ENCODE measurements around the gene SHC4.
"Not testable (repeated sequence)": the region's sequence is repeated elsewhere in the genome, so short reads cannot be mapped to it uniquely, and the experiment has no call there.

SHC4 gene

DNA sequence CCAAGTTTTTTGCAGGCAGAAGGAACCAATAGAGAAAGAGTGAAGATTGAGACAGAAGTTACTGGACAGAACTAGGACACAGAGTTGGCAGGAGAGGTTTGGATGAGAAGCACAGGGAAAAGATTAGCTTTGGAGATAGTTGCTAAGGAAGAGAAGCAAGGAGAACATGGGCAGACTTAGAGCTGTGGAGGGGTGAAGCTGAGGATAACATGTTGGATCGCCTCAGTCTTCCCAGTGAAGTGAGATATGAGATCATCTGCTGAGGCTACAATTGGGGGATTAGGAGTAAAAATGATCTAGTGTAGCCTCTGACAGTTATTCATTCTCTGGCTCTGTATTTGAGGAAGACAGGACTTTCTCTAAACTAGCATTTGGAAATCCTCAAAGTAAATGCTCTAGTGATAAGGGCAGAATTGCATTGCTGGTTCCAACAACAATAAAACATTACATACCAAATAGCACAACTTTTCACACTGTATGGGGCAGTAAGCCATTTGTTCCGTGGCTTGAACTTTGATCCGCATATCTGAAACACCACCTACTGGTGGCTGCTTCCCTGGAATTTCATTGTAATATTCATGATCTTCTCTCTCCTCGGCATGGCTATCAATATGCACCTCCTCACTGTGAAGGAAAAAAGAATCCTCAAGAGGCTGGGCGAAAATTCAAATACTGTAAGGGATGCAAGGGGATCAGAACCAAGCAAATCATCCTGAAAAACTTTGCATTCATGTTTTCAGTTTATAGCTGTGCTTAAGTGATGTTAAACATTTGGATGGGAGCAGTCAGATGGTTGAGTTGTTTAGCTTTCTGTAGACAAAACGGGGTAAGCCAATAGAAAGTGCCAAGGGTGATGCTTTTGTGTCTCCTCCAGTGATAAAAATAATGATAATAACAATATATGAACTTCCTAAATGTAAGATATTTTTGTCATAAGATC, 107.9 kb downstream of the SHC4 start:
- DNase-seq (ENCODE audit: low read depth in 3 of 3, low spot score in 1 of 3): no peak

DNA sequence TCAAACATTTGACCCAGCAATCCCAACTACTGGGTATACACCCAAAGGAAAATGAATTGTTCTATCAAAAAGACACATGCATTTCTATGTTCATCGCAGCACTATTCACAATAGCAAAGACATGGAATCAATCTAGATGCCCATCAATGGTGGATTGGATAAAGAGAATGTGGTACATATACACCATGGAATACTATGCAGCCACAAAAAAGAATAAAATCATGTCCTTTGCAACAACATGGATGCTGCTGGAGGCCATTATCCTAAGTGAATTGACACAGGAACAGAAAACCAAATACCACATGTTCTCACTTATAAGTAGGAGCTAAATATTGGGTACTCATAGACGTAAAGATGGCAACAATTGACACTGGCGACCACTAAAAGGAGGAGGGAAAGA, 109.3 kb downstream of the SHC4 start:
- DNase-seq (ENCODE audit: low read depth in 3 of 3, low spot score in 1 of 3): not testable (repeated sequence)

DNA sequence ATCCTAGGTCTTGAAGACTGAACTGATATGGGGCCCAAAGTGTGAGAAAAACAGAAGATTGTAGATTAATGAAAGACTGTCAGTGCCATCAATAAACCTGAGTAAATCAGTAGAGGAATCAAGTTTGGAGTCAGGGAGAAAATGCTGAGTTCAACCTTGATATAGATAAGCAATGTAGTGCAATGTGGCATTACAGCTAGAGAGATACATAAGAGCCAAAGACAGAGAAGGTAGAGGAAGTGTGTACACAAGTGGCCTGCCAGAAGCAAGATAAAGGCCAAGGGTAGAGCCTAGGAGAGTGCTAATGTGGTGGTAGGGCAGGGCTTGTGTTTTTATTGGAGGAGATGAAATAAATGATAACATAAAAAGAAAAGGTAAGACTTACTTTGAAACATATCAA, 111.8 kb downstream of the SHC4 start:
- no peak for DNase-seq (ENCODE audit: low read depth in 3 of 3, low spot score in 1 of 3)

DNA sequence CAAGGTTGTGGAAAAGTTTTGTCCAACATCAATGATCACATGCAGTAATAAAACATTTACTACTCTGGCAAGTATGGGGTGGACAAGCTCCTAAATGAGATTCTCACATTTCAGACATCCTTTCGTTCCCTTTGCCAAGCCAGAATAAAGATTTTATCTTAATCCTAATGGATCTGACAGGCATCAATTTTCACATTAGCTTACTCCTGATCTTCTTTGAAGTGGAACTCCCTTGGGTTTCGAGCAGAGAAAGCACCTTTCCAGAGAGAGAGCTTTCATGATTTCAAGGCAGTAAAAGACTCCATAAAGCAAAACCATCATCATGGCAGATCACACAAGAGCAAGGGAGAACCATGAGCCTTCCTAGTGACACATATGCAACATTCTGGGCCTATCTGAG, 113.1 kb downstream of the SHC4 start:
- DNase-seq (ENCODE audit: low read depth in 3 of 3, low spot score in 1 of 3): no peak

DNA sequence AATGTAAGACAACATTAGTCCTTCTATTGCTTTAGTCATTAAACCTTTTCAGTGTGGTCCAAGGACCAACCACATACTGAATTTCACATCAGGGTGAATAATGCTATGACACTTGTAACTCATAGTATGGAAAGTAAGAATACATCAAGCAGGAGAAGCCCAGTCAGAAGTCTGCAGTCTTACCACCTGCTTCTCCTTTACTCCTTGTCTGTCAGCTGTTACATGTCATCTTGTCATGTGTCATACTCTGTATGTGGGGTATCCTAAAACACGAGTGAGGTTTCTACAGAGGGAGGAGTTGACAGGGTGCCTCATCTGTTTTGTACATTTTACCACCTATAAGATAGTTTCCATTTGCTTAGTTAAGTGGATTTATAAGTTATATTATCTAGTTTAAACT, 118.6 kb downstream of the SHC4 start:
- no peak for DNase-seq (ENCODE audit: low read depth in 3 of 3, low spot score in 1 of 3)

DNA sequence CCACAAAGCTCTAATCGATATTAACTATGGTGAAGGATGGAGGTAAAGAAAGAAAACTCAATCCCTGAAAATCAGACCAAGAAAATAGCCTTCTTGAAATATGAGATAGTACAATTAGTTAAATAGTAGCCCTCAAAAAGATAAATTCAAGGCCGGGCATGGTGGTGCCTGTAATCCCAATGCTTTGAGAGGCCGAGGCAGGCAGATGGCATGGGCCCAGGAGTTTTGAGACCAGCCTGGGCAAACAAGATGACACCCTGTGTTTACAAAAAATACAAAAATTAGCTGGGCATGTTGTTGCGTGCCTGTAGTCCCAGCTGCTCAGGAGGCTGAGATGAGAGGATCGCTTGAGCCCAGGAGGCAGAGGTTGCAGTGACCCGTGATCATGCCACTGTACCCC, 121.2 kb downstream of the SHC4 start:
- no peak for DNase-seq (ENCODE audit: low read depth in 3 of 3, low spot score in 1 of 3)

DNA sequence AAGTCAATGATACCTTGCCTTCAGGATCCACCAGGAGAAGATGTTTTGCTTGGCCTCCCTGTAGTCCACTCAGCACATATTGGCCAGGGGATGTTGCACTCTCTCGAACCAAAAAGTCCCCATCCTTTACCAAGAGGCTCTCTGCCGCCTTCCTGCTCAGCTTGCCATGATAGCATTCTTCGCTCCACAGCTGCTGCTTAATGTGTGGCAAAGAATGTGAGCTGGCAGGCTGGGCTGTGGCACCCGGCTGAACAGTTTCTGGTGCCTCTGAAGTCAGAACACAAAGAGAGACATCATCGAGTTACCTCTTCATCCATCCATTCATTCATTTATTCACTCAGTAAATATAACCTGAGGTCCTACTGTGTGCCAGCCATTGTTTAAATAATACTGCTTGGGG, 129.0 kb downstream of the SHC4 start:
- DNase-seq (ENCODE audit: low read depth in 3 of 3, low spot score in 1 of 3): no peak

DNA sequence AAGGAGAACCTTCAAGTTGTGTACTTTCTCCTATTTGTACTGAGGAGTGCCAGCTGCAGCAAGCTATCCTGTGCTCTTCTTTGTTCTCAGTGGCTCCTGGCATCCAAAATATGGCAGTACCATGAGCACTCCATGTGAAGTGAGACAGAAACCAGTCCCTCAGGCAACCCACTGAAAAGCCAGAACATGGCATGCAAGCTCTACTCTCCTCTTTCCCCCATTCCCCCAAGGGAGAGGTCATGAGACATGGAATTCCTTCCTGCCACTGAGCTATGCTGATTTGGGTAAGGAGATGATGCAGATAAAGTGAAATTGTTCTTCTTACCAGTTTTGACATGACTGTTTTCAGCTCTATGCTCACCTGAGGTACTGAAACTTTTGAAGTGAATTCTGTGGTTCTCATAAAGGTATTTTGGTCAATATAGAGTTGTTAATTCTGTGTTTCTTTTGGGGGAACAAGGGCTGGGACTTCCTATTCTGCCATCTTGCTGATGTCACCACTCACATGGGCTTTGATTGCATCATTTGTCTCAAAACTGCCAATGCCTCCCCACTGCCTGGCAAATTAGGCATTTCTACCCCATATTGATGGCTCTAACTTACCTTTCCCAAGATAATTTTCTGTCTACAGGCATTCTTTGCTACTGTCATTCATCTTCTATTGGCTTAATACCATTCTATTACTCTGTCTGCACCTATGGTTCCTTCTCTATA, 130.0 kb downstream of the SHC4 start:
- no peak for DNase-seq (ENCODE audit: low read depth in 3 of 3, low spot score in 1 of 3)

DNA sequence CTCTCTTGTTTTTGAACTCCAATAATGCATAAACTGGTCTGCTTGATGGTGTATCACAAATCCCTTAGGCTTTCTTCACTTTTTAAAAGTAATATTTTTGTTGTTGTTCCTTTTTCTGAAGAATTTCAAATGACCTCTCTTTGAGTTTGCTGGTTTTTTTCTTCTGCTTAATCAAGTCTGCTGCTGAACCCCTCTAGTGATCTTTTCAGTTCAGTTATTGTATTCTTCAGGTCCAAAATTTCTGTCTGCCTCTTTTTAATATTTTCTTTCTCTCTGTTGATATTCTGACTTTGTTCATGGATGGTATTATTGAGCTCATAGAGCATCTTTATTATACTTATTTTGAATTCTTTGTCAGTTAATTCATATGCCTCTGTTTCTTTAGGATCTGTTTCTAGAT, 131.1 kb downstream of the SHC4 start:
- no peak for DNase-seq (ENCODE audit: low read depth in 3 of 3, low spot score in 1 of 3)

DNA sequence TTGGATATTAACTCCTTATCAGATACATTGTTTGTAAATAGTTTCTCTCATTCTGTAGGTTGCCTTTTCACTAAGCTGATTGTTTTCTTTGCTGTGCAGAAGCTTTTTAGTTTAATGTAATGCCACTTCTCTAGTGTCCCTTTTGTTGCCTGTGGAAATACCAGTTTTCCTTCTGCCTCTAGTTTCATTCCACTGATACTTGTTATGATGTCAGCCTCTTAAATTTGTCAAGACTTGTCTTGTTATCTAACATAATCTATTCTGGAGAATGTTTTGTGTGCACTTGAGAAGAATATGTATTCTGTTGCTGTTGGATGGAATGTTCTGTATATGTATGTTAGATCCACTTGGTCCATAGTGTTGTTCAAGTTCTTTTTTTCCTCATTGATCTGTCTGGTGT, 134.8 kb downstream of the SHC4 start:
- no peak for DNase-seq (ENCODE audit: low read depth in 3 of 3, low spot score in 1 of 3)

DNA sequence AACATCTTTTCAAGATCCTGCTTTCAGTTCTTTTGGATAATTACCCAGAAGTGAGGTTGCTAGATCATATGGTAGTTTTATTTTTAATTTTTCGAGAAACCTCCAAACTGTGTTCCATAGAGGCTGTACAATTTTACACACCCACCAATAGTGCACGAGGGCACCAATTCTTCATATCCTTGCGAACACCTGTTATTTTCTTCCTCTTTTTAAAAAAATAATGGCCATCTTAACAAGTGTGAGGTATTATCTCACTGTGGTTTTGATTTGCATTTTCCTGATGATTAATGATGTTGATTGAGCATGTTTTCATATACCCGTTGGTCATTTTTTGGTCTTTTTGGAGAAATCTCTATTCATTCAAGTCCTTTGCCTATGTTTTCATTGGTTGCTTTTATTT, 135.2 kb downstream of the SHC4 start:
- no peak for DNase-seq (ENCODE audit: low read depth in 3 of 3, low spot score in 1 of 3)

DNA sequence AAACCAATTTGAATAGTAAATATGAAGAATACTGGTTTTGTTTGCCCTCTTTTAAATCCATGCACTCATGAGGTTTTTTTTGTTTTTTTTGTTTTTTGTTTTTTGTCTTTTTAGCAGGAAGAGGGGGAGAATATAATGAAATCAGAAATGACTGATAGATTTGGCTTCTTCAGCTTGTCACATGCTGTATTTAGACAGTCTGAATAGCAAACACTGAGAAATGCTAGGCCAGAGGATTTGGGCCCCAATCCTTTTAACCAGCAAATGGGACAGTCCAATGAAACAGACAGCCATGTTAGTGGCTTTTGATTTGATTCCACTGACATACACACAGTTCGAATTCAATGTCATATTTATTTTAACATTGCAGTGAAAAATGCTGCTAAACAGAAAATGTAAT, 138.6 kb downstream of the SHC4 start:
- DNase-seq (ENCODE audit: low read depth in 3 of 3, low spot score in 1 of 3): no peak

DNA sequence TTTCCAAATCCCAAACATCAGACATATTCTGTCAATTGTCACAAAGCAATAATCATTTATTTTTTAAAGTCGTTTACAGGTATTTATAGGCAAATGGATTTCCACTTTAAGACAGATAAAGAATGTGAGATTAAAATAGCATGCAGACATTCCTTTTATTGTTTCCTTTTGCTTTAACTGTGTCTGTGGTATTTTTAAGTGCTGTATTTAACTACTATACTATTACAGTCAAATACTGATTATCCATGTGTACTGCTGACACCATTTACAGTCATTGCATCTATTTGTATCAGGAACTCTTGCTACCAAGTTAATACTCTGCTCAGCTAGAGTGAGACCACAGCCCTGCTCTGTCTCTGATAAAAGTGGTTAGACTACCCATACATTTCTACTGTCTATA, 140.0 kb downstream of the SHC4 start:
- DNase-seq (ENCODE audit: low read depth in 3 of 3, low spot score in 1 of 3): no peak

DNA sequence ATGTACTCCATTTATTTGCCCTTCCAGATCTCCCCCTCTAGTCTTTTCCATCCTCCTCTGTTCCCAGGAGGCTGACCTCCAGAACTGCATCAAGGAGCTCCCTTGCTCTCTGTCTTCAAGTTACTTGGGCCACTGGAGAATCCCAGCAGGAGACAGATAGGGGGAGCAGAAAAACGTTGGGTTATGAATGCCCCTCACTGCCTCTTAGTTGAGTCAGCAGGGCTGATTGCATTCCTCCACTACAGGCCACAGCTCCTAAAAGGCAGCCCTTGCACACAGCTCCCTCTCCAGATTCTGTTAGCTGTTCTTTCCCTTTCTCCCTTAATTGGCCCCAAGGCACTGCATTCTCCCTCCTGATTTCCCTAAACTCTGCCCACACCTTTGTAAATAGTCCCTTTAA, 140.5 kb downstream of the SHC4 start:
- no peak for DNase-seq (ENCODE audit: low read depth in 3 of 3, low spot score in 1 of 3)

DNA sequence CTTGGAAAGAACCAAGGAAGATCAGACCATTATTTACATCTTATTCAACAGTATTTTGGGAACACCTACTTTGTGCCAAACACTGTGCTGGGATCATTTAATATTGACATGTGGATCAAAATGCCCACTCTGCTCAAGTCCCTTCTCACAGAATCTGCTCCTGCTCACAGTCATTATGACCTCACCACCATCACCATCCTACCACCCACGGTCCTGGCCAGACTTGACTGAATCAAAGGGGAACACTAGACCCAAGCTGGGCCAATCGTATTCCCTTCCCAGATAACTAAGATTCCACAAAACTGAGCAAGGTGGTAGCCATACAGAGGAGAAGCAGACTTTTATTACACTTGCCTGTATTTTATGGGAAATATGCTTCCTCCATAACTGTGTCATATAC, 149.4 kb downstream of the SHC4 start:
- no peak for DNase-seq (ENCODE audit: low read depth in 3 of 3, low spot score in 1 of 3)

DNA sequence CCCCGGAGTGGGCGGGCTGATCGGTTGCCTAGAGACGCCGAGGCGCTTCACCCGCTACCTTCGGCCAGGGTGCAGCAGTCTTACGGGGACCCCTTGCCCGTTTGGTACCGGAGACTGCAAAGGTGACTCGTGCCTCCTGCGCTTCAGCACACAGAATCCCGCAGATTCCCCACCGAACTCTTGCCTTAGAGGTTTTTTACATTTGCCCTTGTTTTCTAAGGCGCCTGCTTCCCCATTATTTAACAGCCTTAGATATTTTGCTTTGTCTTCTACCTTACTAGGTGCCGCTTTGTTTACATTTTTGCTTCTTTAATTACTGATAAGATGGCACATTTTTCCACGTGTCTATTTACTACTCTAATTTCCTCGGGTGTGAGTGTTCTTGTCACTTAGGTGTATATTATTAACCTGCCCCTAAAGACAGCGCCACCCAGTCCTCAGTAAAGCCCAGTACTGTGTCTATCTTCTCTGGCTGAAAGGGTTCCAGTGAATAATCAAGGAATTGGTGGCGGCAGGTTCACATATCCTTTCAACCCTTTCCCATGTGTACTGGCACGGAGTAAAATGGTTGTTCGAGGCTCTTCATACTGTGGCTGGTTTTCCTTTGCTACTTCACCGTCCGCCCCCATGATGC, 152.3 kb downstream of the SHC4 start:
- DNase-seq (ENCODE audit: low read depth in 3 of 3, low spot score in 1 of 3): no peak

DNA sequence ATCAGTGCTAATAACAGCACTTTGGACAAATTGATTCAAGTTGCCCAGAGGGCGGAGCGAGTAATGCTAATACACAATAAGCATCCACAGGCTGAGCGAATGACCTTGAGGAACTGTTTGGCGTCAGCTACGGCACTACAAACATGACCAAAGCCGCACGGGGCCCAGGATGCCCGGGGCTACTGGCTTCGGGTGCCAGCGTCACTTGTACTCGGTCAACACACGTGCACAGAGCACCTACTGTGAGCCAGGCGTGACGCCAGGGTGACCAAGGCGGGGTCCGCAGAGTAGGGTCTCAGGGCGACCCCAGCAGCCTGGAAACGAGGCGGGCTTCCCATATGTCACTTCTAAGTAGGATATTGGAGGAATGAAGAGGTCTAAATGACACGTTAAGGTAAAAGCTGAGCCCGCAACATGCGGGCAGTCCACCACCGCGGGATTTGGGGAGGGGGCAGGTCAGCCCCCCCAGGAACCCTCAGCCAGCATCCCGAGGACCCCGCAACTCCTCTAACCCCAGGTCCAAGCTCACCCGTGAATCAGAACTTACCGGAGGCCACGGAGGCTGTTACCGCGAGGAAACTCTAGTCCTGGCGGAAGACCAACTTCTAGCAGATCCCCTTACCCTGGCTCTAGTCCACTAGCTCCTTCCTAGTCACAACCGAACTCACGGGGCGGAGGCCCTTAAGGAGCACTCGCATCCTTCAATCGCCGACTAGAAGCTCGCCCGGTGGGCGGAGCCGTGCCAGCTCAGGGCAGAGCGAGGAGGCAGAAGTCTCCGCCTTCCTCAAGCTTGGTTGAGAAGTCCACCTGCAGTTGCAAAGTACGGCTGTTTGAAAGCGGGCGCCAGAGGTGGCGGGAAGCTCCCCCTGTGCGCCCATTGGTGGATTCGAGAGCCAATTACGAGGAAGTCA, 153.1 kb downstream of the SHC4 start, which contains the start of gene CEP152:
TSS of gene CEP152 (minus strand) at position 656 of the 911 bp plus-strand sequence. CDS start 5,420 bp downstream, outside the sequence.
- DNase-seq (ENCODE audit: low read depth in 3 of 3, low spot score in 1 of 3): peak; percentile 92 to 95 (median 93)

DNA sequence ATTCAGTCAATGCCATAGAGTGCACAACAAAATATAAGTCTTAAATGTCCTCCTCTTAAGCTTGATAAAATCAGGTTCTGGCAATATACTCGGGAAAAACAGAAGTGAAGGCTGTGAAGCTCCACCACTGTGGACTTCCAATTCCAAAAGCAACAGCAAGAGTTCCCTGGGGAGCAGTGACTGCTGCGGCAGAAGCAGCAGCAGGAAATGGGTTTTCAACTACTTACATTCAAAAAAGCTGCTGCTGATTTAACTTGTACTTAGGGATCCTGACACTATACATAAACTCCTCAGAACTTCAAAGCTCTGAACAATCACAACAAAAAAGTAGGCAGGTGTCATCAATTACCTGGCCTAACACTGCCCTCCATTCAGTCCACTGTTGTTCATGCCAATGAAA, 157.6 kb downstream of the SHC4 start:
- no peak for DNase-seq (ENCODE audit: low read depth in 3 of 3, low spot score in 1 of 3)

DNA sequence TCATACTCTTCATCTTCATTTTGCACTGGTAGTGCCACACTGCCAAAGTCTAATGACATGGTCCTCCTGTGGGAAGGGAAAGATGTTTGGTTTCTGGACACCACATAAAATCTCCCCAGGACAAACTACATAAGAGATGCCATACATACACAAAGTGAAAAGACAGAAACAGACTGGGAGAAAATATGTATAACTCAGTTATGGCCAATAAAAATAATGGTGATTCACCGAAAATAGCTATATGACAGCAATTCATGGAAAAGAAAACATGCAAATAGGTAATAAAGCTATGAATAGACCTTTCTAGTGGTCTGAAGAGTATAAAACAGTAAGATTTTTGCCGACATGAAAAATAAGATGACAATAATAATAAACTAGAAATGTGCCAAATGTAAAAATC, 158.1 kb downstream of the SHC4 start:
- DNase-seq (ENCODE audit: low read depth in 3 of 3, low spot score in 1 of 3): no peak

DNA sequence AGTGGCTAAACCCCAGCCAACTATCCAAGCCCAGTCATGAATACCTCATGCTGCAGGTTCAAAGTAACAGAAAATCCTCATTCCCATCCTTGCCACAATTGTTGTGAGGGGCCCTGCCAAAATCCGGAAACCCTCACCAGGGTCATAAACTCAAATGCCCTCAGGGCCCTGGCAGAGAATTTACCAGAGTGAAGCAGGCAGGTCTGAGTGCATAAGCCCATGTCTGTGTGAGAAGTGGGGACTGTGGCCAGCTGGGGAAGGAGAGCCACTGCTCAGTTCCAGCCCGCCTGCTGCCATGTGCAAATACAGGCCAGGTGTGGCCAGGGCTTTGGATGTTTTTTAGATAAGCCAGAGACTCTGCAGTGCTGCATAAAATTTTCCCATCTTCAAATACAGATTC, 159.8 kb downstream of the SHC4 start:
- no peak for DNase-seq (ENCODE audit: low read depth in 3 of 3, low spot score in 1 of 3)

DNA sequence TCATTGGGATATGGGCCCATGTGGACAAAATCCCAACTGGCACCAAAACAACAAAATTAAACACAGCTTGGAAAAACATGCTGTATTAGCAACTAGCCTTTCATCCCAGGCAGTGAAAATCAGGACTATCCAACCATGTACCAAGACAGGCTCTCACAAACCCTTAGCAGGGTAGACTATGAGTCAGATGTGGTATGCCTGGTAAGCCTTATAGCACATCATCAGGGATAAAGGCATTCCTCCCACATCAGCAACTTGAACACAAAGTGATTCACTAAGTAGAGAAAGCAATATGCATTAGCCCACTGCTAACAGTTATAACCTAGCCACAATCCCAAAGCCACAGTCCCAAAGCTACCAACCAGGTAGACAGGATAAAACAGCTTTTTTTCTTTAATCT, 160.9 kb downstream of the SHC4 start:
- DNase-seq (ENCODE audit: low read depth in 3 of 3, low spot score in 1 of 3): no peak

Data from stimulated activated CD4-positive, alpha-beta T cell treated with anti-CD3 and anti-CD28 coated beads, TNF-alpha, amount 100 ng/mL, for 1 hour (primary cell).